Uterus (tissue), 4 donors: Measurements from ENCODE around the gene JUN. TPM values are rescaled to one million over a fixed set of nuclear protein-coding genes. Genes with fewer than 3 reads are reported as not detected.

Experiments used
- DNase-seq, 2 donors: peaks; one replicate each; pipeline ENCODE4 v3.0.0-alpha.2; 2019 to 2020
- H3K27ac ChIP-seq, 2 donors: fragments of 200-600 bp; sonication (generic); 1 replicate in 1 of 2; 2 replicates in 1 of 2; pipeline ENCODE4 v1.5.1; 2016 to 2018
- H3K27me3 ChIP-seq, 2 donors: fragments of 200-600 bp; sonication (generic); one replicate each; pipeline ENCODE4 v1.5.1; 2018 to 2019; ENCODE audit warnings: control low read depth in 1 of 2
- H3K36me3 ChIP-seq, 2 donors: fragments of 200-600 bp; sonication (generic); one replicate each; pipeline ENCODE4 v1.5.1; 2019; ENCODE audit warnings: control low read depth in 1 of 2
- H3K4me1 ChIP-seq, 2 donors: fragments of 200-600 bp; sonication (generic); one replicate each; pipeline ENCODE4 v1.5.1; 2018 to 2019; ENCODE audit warnings: control low read depth in 1 of 2
- H3K4me3 ChIP-seq, 2 donors: fragments of 200-600 bp; sonication (generic); 1 replicate in 1 of 2; 2 replicates in 1 of 2; pipeline ENCODE4 v1.5.1; 2018 to 2019; ENCODE audit warnings: mild to moderate bottlenecking in 1 of 2
- H3K9me3 ChIP-seq, 2 donors: fragments of 200-600 bp; sonication (generic); one replicate each; pipeline ENCODE4 v1.5.1; 2019; ENCODE audit warnings: control low read depth in 1 of 2
- POLR2A ChIP-seq, 2 donors: fragments of 450-650 bp; IDR thresholded peaks; one replicate each; pipeline ENCODE4 v1.6.1; 2016; ENCODE audit warnings: antibody characterized with exemption in 2 of 2, mild to moderate bottlenecking in 1 of 2, moderate library complexity in 1 of 2
- intact Hi-C: fragments of 100-400 bp; cut with DNase I; formaldehyde crosslinking; loops from one replicate; pipeline ENCODE4 v1.15.1; 2023; ENCODE audit warnings: low total_unique reads
- total RNA-seq, 4 donors: library from RNA; depleted of rRNA in 3 of 4; stranded (reverse); fragments of >200 nt in 3 of 4; gene quantifications; one replicate each; pipeline versions ENCODE4 v1.1.0 to v1.2.4, GENCODE V29; 2014 to 2023
- TF ChIP-seq, protein P1 (sequence below), 4 experiments: fragments of 200-600 bp in 2 of 4; fragments of 450-650 bp in 2 of 4; sonication (generic) in 2 of 4; IDR thresholded peaks; one replicate each; pipeline ENCODE4 v1.5.1; 2016 to 2019; ENCODE audit warnings: antibody characterized with exemption in 4 of 4, mild to moderate bottlenecking in 2 of 4, moderate library complexity in 1 of 4
- donor health status: DM: yes; HTN: yes; CAD: no.

JUN gene
- total RNA-seq, 4 donors from 2014 or later: 154 to 246 (median 239) TPM

DNA sequence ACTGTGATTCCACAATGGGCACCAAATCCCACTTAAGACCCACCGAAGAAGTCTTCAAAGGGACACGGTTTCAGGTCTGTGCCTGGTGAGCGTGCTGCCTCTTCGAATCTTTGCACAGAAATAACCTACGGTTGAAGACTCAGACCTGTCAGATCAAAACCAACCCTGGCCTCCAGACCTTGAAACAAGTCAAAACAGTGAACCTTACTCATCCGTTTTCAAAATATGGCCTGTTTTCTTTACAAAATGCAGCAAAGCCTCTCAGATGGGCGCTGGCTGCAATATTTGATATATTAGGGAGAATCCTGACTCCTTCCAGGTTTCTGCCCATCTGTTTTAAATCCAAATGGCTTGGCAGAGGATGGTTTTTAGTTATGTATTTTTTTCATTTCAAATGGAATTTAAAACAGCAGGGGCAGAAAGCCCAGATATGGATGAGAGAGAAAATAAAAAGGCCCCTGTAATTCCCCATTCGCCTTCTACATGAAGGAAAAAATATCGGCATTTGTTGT is 14.0 kb downstream of the JUN start:
- intact Hi-C loops: no loop called here
- Histone ChIP-seq H3K36me3 (no peaks in the 10 kb centered on the region), H3K27ac (peak overlapping the region; percentile 31 to 46), H3K27me3 (no peaks in the 10 kb centered on the region), H3K4me1 (peaks cover 0 to 5% of the 10 kb centered on the region in 2 donors), H3K9me3 (no peaks in the 10 kb centered on the region), H3K4me3 (no peak overlapping the region)
- no peak for DNase-seq
- TF ChIP-seq, protein P1, sequence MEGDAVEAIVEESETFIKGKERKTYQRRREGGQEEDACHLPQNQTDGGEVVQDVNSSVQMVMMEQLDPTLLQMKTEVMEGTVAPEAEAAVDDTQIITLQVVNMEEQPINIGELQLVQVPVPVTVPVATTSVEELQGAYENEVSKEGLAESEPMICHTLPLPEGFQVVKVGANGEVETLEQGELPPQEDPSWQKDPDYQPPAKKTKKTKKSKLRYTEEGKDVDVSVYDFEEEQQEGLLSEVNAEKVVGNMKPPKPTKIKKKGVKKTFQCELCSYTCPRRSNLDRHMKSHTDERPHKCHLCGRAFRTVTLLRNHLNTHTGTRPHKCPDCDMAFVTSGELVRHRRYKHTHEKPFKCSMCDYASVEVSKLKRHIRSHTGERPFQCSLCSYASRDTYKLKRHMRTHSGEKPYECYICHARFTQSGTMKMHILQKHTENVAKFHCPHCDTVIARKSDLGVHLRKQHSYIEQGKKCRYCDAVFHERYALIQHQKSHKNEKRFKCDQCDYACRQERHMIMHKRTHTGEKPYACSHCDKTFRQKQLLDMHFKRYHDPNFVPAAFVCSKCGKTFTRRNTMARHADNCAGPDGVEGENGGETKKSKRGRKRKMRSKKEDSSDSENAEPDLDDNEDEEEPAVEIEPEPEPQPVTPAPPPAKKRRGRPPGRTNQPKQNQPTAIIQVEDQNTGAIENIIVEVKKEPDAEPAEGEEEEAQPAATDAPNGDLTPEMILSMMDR (IDR thresholded peaks at IDR 0.05): no peak
- TF ChIP-seq POLR2A (IDR thresholded peaks at IDR 0.05): no peak

DNA sequence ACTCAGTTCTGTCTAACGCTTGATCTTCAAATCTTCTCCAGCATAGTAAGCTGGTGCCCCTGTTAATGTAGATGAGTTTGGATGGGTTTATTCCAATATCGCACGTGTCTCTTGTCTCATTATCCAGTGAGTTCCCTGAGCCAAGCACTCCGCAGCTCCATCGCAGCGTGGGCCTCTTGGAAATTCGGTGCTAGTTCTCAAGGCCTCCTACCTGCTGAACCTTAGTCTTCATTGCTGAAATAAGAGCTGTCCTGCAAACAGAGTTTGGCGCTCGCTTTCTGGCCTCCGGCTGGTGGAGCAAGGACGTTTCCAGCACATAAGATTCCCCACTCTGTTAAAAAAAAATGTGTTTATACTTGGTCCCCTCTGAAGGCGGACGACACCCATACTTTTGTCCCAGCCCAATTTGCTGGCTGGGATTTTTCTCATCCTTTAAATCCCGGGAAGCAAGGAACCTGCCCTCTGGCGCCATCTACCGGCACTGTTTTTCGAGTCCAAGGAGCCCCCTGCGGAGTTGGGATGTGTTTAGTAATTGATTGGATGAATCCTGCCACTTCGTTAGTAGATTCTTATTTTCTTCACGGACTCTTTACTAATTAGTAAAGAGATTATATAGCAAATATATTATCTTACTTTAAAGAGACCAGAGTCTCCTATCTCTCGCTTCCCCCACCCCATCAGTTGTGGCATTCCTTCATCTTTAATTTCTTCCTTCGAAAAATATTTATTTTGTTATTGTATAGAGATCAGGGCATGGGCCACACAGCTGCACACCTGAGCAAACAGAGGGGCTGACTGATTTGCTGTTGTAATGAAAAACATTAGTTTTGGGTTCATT is 14.7 kb downstream of the JUN start:
- peak overlapping the region; percentile 31 to 46 for H3K27ac ChIP-seq

DNA sequence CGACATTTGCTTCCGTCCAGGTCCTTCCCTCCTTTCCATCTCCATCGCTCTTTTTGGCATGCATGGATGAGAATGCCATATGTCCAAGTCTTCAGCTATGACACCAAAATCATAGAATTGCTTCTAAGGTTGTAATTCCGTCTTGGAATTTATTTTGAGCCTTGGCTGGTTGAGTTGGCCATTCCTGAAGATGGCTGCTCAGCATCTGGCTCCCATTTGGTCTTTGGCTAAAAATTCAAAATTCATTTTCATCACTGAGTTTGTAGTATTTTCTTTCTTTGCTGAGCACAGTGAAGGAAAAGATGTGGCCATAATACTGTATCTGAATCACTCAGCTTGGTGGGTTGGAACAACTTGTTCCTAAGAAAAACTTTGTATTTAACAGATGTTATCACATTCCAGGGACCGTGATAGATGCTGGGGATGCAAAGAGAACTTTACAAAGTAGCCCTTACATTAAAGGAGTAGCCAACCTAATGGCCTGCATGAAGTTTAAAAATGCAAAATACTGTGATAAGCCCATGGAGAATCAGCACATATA is 15.6 kb downstream of the JUN start:
- Histone ChIP-seq H3K36me3 (no peaks in the 10 kb centered on the region), H3K4me1 (peaks cover 3 to 4% of the 10 kb centered on the region in 2 donors), H3K9me3 (no peaks in the 10 kb centered on the region), H3K27ac (no peak overlapping the region), H3K4me3 (no peak overlapping the region), H3K27me3 (no peaks in the 10 kb centered on the region)
- no peak for TF ChIP-seq POLR2A (IDR thresholded peaks at IDR 0.05)
- TF ChIP-seq, protein P1 (IDR thresholded peaks at IDR 0.05): no peak
- intact Hi-C loops: no loop called here
- DNase-seq: no peak

More for the DNA sequence above, 14.7 kb downstream of the JUN start:
- Histone ChIP-seq H3K4me3 (no peak overlapping the region), H3K9me3 (no peaks in the 10 kb centered on the region), H3K4me1 (peaks cover 0 to 5% of the 10 kb centered on the region in 2 donors), H3K36me3 (no peaks in the 10 kb centered on the region), H3K27me3 (no peaks in the 10 kb centered on the region)
- DNase-seq: peak; percentile 80 to 85
- intact Hi-C loops: no loop called here
- TF ChIP-seq, protein P1 (IDR thresholded peaks at IDR 0.05): peak; percentile 65 to 85 (median 74)
- TF ChIP-seq POLR2A (IDR thresholded peaks at IDR 0.05): no peak

DNA sequence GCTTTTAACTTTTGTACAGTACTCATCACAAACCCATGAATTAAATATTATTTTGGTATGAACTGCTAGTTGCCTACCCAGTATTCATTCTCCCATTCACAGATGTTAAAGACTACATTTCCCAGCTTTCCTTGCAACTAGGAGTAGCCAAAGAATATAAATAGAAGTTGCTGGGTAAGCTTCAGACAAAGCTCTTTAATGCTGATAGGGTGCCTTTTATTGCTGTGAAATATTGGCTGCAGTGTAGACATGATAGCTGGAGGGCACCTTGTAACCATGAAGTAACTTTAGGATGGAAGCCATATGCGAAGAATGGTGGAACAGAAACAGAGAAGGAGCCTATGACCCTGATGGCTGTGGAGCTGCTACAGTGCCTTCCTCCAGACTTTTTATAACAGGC is 16.7 kb downstream of the JUN start:
- intact Hi-C loops: no loop called here

More for the DNA sequence above, 16.7 kb downstream of the JUN start:
- H3K4me1 ChIP-seq: peaks cover 0 to 7% of the 10 kb centered on the region in 2 donors
- no peaks in the 10 kb centered on the region for H3K27me3 ChIP-seq
- no peak for DNase-seq
- no peaks in the 10 kb centered on the region for H3K9me3 ChIP-seq
- H3K27ac ChIP-seq: no peak overlapping the region
- TF ChIP-seq, protein P1 (IDR thresholded peaks at IDR 0.05): no peak
- no peak for TF ChIP-seq POLR2A (IDR thresholded peaks at IDR 0.05)
- H3K36me3 ChIP-seq: no peaks in the 10 kb centered on the region
- no peak overlapping the region for H3K4me3 ChIP-seq
